ENCODE results near the gene NDUFA6. TPM values are rescaled to one million over a fixed set of nuclear protein-coding genes. Genes with fewer than 3 reads are reported as not detected.
A peak's percentile ranks its signal among the peaks of the same experiment; 100 is the strongest.
"Not testable (repeated sequence)": the region's sequence is repeated elsewhere in the genome, so short reads cannot be mapped to it uniquely, and the experiment has no call there.

Gene NDUFA6
- total RNA-seq, 1 experiment from 2014 or later = 80.5 TPM

DNA sequence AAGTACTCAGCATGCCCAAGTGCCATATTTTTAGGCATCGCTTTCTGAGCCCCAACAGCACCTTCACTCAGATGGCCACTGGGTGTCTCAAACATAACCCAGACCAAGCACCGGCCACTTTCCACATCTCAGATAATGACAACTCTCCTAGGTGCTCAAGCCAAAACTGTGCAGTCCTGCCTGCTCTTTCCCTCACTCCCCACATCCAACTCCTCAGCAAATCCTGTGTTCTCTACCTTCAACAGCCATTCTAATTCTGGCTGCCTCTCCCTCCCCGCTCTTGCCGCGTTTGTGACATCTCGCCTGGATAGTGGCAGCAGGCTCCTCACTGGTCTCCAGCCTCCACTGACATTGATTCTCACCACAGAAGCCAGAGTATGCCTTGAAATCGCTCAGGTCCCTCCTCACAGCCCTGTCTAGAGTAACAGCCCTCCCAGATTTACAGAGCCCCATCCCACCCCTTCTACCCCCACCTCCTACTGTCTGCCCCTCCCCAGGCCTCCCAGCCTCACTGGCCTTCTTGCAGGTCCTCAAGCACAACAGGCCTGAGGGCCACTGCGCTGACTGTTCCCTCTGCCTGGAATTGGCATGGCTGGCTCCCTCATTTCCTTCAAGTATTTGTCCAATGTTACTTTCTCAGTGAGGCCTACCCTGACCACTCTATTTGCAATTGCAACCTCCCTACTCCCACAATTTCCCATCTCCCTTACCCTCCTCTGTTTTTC lies 17.8 kb downstream of the NDUFA6 start:
- Histone ChIP-seq H3K9me2 (ENCODE audit: insufficient read depth) (no peaks in the 10 kb centered on the region), H3K79me2 (ENCODE audit: insufficient read depth, low read length) (no peaks in the 10 kb centered on the region), H3K4me2 (ENCODE audit: low read length) (no peak overlapping the region), H3K27ac (ENCODE audit: low read depth, low read length) (no peak overlapping the region), H3K4me1 (ENCODE audit: control insufficient read depth in 1 of 2, insufficient read depth in 2 of 2, low read length in 2 of 2) (peaks cover 12 to 20% of the 10 kb centered on the region in 2 experiments), H2AFZ (ENCODE audit: low read depth, low read length, poor library complexity, severe bottlenecking) (no peak overlapping the region), H3K4me3 (replicated peaks in 1 of 2; ENCODE audit: low read depth in 1 of 2, low read length in 2 of 2) (no peak overlapping the region), H3K36me3 (ENCODE audit: control insufficient read depth in 1 of 2, insufficient read depth in 2 of 2, low read length in 2 of 2) (no peaks in the 10 kb centered on the region; a peak in 1 of 4 replicates), H3K27me3 (ENCODE audit: insufficient read depth, low read length) (no peaks in the 10 kb centered on the region), H3K9ac (ENCODE audit: low read length) (no peak overlapping the region), H4K20me1 (ENCODE audit: insufficient read depth) (no peaks in the 10 kb centered on the region), H3K9me3 (ENCODE audit: control insufficient read depth in 1 of 2, insufficient read depth in 1 of 2, low read depth in 1 of 2, low read length in 2 of 2) (no peaks in the 10 kb centered on the region)
- TF ChIP-seq YY1 (IDR thresholded peaks at IDR 0.05; ENCODE audit: extremely low read depth, insufficient replicate concordance, low read depth, low read length) = no peak
- TF ChIP-seq TCF7L2 (IDR thresholded peaks at IDR 0.05; ENCODE audit: borderline replicate concordance, extremely low read depth, insufficient read depth, insufficient read length) = no peak
- TF ChIP-seq EZH2 (IDR thresholded peaks at IDR 0.05) = no peak
- no peak for TF ChIP-seq SP1 (IDR thresholded peaks at IDR 0.05; ENCODE audit: low read depth)
- no peak for TF ChIP-seq RAD21 (IDR thresholded peaks at IDR 0.05; ENCODE audit: low read depth)
- no peak for TF ChIP-seq FOSL1 (IDR thresholded peaks at IDR 0.05; ENCODE audit: low read depth)
- TF ChIP-seq ZBTB33 (IDR thresholded peaks at IDR 0.05; ENCODE audit: extremely low read depth, insufficient replicate concordance, low read length) = no peak
- no peak for TF ChIP-seq CEBPB (IDR thresholded peaks at IDR 0.05; ENCODE audit: low read depth)
- TF ChIP-seq ZNF274 (IDR thresholded peaks at IDR 0.05; ENCODE audit: low read depth, low read length) = no peak
- BruUV-seq (replicated peaks) = no TSS peak
- ChIA-PET RAD21 (ENCODE audit: low non-redundant PET in 1 of 2, low total read pairs in 2 of 2, uncharacterized antibody in 2 of 2, unreplicated experiment in 2 of 2) (no interaction called here), POLR2A (no interaction called here), CTCF (no interaction called here)
- no peak for ATAC-seq
- no peak for DNase-seq (ENCODE audit: low read depth, low spot score)
- intact Hi-C loops (cut with micrococcal nuclease) = no loop called here

- POLR2A ChIA-PET = interaction anchor here (0.6 kb wide), 1 partner anchor 8 kb away, joined by 4 read pairs; the partner anchor contains the start of gene SMDT1
- CTCF ChIA-PET; RAD21 ChIA-PET (ENCODE audit: low non-redundant PET in 1 of 2, low total read pairs in 2 of 2, uncharacterized antibody in 2 of 2, unreplicated experiment in 2 of 2); H3K9me2 ChIP-seq (ENCODE audit: insufficient read depth); H3K79me2 ChIP-seq (ENCODE audit: insufficient read depth, low read length); H3K36me3 ChIP-seq (ENCODE audit: control insufficient read depth in 1 of 2, insufficient read depth in 2 of 2, low read length in 2 of 2); intact Hi-C loops (cut with micrococcal nuclease); H3K9me3 ChIP-seq (ENCODE audit: control insufficient read depth in 1 of 2, insufficient read depth in 1 of 2, low read depth in 1 of 2, low read length in 2 of 2); ATAC-seq; H2AFZ ChIP-seq (ENCODE audit: low read depth, low read length, poor library complexity, severe bottlenecking); BruUV-seq (replicated peaks); DNase-seq (ENCODE audit: low read depth, low spot score); H3K27me3 ChIP-seq (ENCODE audit: insufficient read depth, low read length); H4K20me1 ChIP-seq (ENCODE audit: insufficient read depth): not testable (repeated sequence)
- peak overlapping the region; percentile 89 for H3K4me2 ChIP-seq (ENCODE audit: low read length)
- H3K27ac ChIP-seq (ENCODE audit: low read depth, low read length) = peak overlapping the region; percentile 66
- H3K9ac ChIP-seq (ENCODE audit: low read length) = peak overlapping the region; percentile 71
- peak overlapping the region in 1 of 2 experiments; percentile 65; a peak in 2 of 4 replicates for H3K4me3 ChIP-seq (replicated peaks in 1 of 2; ENCODE audit: low read depth in 1 of 2, low read length in 2 of 2)
- H3K4me1 ChIP-seq (ENCODE audit: control insufficient read depth in 1 of 2, insufficient read depth in 2 of 2, low read length in 2 of 2) = peaks cover 12 to 20% of the 10 kb centered on the region in 2 experiments
Measured at GRCh38 chr22:42071508-42071907, 19.1 kb downstream of the NDUFA6 start.
